Thyroid gland (tissue), 4 donors: ENCODE data around the gene VSIG10.

ENCODE experiments used
- CTCF ChIP-seq, 6 experiments: fragments of 200-600 bp in 3 of 6; fragments of 450-650 bp in 3 of 6; sonication (generic) in 3 of 6; IDR thresholded peaks; one replicate each; pipeline ENCODE4 v1.5.1; 2016 to 2019; ENCODE audit warnings: antibody characterized with exemption in 6 of 6, mild to moderate bottlenecking in 2 of 6, inconsistent platforms in 1 of 6, moderate library complexity in 1 of 6
- POLR2A ChIP-seq, 2 donors: fragments of 450-650 bp; IDR thresholded peaks; one replicate each; pipeline ENCODE4 v1.6.1; 2017; ENCODE audit warnings: antibody characterized with exemption in 2 of 2, mild to moderate bottlenecking in 2 of 2, moderate library complexity in 1 of 2

GRCh38 chr12:118033323-118033722 is 70.5 kb downstream of the VSIG10 start:
- no peak for TF ChIP-seq CTCF (IDR thresholded peaks at IDR 0.05)
- TF ChIP-seq POLR2A (IDR thresholded peaks at IDR 0.05), result no peak
